GM21825 (cell line): ENCODE measurements around the gene PLXNA2.

Experiments
- ATAC-seq: cut with Tn5 transposase; IDR thresholded peaks from one replicate; pipeline ENCODE4 v1.9.1; 2021; ENCODE audit warnings: mild to moderate bottlenecking, moderate library complexity; ENCODE audit not compliant: unreplicated experiment

The PLXNA2 gene

DNA sequence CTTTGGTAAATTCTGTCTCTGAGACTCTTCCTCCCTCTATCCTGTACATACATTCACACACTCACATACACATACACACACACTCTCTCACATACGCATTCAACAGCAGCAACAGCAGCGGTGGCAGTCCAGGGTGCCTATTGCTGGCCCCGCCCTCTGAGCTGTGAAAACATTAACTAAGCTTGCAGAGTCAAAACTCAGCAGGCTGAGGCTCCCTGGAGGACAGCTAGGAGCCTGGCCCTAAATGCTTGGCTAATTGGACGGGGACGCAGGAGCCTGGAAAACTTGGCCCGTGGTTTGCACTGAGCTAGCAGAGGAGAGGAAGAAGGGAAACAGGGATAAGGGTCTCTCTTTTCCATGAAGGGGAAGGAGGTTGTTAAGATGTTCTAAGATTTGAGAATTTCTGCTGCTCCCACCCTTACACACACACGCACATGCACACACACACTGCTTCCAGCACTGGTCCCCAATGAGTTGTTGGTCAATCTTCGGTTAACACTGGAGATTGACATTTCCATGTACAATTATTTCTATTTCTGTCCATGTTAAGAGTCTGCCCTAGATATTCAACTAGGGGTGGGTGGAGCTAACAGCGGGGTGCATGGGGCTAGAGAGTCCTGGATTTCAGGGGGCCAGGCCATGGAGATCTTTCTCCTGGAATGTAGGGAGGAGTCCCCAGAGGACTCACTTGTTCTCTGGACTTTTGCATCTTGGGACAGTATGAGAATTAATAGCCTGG is 94.2 kb downstream of the PLXNA2 start:
- ATAC-seq: no peak

DNA sequence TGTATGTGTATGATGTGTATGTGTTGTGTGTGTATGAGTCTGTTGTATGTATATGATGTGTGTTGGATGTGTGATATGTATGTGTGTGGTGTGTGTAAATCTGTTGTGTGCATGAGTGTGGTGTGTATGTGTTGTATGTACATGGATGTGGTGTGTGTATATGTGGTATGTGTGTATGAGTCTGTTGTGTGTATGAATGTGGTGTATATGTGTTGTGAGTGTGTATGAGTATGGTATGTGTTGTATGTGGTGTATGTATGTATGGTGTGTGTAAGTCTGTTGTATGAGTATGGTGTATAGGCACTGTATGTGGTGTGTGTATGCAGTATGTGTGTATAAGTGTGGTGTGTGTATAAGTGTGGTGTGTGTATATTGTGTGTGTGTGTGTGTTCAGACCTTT is 95.0 kb downstream of the PLXNA2 start:
- ATAC-seq: no peak

DNA sequence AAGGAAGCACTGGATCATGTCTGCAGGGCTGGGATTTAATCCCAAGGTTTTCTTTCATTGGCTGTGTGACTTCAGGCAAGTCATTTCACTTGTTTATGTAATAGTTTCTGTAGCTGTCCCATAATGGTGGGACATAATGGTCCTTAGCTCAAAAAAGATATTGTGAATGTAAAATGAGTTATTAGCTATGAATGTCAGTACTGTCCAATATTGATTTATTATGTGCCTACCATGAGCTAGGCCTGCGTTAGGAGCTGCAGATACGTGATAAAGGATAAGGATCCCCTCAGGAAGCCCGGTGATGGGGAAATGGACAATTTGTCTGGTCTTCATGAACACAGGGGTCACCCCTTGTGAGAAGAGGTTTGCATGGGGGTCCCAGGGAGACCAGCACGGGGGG is 95.8 kb downstream of the PLXNA2 start:
- no peak for ATAC-seq

DNA sequence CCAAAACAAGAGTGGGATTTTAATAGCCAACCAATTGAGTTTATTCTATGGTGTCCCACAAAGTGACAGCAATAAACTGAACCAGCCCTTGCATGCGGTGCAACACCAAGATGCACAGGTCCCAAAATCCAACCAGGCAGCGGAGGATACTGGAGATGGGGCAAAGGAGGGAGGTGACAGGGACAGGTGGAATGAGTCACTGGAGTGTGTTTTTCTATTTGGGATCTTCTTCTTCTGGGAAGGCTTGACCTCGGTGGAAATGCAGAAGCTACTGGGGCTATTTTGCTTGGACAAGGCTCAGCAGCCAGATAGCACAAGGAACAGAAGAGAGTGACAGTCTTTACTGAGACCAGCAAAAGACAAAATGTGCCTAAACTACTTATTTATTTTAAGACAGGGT is 97.5 kb downstream of the PLXNA2 start:
- no peak for ATAC-seq

DNA sequence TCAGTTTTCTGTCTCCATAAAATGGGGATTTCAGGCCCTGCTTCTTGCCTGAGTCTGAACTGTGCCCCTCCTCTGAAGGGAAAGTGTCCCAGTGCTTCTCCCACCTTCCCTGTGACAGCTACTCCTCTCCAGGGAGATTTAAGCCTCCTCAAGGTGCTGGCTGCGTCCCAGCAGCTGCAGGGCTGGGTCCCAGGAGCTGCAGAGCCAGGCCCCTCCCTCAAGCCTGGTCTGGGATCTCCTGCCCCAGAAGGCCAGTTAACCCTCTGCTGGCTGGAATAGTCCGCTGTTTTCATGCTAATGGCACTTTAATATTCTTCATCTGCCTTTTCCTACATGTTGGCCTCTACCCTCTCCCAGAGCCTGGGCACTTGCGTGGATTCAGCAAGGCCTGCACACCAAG is 99.0 kb downstream of the PLXNA2 start:
- ATAC-seq: no peak

DNA sequence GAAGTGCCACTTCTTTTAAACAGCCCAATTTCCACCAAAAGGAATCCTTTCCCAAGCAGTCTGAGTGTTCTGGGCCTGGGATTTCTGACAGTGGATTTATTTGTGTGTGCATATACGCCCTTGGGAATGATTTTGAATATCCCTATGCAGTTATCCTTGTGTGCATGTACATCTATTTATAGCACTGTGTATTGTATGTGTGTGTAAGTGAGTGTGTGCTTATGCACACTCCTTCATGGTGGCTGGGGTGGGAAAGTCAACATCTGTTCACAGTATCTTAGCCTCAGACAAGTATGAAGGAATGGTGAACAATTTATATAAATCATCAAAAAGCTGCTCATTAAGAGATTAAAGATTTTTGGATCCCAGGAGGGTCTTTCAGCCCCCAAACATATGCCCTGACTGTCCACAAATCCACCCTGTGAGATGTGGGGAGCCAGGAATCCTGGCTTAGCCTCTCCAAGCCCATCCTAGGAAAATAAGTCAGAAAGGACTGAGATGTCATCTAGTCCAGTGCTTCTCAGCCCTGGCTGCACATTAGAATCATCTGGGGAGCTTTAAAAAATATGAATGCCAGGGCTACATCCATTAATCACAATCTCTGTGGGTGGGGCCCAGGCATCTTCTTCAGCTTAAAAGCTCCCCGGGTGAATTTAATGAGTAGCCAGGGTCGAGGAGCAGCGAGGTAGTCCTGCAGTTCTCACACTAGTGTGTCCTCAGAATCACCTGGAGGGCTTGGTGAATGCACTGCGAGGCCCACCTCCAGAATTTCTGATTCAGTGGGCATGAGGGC is 101.4 kb downstream of the PLXNA2 start:
- no peak for ATAC-seq

DNA sequence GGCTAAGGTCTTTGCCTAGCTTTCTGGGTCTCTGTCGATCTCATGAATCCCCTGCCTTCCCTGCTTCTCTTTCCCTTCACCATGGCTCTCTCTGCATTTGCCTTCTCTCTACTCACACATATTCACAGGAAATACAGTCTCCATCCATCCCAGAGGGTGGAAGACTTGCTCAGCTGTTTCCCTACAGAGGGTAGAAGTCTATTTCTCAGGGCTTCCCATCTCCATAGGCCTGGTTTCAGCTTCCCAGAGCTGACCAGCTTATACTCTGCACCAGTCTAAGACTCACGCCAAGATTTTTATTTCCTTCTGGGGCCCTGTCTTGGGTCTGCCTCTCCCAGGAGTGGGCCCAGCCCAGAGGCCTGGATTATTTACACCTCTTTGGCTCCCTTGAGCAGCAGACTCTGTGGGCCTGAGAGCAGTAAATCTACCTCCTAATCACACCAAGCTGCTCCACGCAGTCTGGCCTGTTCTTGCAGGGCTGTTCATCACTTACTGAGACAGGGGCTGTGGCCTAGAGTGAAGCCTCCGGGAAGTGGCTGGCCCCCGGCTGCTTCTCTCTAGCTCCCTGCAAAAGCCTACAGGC is 102.5 kb downstream of the PLXNA2 start:
- ATAC-seq: no peak

DNA sequence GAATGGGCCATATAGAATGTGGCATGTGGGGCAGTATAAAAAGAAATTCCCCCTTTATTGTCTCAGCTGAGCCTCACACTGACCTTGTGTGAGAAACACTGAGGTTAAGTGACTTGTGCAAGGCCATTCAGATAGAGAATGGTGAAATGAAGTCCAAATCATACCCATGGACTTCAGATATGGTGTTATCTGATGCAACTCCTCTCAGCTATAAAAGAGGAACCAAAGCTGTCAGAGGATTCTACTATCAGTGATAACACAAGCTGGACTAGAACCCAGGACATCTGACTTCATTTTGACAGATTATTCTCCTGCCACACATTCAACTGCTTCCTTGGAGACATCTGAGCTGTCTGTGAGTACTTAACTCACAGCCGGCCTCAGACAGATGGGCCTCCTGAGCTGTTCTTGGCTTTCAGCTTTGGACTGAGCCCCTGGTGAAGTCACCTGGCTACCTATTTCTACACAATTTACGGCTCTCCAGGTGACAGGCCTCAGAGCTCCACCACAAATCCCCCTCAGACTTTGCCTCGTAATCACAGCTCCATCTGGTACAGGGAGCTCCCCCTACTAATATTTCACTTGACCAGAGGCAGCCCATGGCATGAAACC is 104.6 kb downstream of the PLXNA2 start:
- no peak for ATAC-seq

DNA sequence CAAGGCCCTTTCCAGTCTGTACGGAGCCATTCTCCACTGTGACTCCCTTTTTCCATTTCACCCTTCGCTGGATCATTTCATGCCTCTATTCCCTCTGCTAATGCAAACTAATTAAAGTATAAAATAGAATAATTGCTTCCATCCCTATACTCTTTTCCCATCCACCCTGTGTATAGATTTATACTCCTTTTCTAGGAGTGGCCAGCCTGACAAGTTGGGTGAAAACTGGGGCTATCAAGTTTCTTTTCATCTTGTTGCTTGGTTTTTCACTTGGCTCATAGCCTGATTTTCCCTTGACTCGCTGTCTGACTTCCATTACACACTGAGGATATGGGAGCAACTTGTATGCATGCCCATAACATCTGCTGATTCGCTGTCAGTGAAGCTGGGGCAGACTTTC is 107.0 kb downstream of the PLXNA2 start:
- ATAC-seq: no peak

DNA sequence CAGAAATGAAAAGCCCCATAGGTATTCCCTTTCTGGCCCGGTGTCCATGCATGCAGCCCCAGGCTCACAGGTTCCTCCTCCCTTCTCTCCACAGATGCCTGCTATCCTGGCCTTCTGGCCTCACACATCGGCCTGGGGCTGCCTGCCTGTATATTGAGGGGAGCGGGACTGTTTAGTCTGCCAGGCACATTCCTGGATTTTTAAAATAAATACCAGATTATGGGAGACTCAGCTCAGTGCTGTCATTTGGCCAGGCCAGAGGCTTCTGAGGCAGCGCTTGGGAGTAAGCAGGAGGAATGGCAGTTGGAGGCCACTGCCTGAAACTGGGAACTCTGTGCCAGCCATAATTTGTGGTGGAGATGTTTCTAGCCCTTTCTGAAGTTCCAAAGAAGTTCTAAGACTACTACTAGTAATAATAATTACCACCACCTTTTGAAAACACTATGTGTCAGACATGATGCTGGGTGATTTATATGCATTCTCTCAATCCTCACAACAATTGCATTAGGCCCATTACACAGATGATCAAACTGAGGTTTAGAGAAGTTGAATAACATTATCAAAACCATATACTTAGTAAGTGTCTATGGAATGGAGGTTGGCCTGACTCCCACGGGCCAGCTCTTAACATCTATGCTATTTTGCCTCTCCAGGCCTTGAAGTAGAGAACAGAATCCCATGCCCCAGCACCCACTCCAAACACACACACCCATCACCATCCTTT is 107.6 kb downstream of the PLXNA2 start:
- no peak for ATAC-seq

DNA sequence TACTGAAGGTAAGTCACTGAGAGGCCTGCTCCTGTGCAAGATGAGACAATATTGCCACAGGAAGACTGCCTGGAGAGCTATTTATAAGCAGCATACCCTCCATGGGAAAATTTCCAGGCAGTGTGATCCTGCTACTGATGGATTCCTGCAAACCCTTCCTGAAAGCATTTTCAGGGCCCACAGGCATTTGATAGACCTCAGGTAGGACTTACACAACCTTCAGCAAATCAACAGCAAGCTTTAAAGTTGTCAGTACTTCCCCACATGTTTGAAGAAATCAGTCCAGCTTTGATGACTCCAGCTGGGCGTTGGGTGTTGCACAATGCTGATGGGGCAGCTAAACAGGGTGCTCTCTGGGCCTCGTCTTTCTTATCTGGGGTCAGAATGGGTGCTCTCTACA is 108.8 kb downstream of the PLXNA2 start:
- no peak for ATAC-seq

DNA sequence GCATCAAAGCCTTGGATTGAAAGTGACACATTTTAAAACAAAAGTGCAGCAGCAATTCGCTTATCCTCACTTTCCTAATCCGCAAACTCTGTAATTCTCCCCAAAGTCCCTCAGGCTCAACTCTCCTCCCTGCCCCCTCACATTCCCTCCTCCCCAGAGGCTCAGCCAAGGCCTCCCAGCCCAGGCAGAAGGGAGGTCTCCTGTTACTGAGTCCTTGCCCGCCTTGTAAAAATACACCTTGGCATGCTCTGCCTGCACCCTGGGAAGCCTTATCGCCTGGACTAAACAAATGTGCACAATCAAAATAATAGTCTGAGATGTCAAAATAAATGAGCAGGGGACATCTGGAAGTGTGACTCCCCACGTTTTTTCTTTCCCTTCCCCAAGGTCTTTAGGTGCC is 109.7 kb downstream of the PLXNA2 start:
- no peak for ATAC-seq

DNA sequence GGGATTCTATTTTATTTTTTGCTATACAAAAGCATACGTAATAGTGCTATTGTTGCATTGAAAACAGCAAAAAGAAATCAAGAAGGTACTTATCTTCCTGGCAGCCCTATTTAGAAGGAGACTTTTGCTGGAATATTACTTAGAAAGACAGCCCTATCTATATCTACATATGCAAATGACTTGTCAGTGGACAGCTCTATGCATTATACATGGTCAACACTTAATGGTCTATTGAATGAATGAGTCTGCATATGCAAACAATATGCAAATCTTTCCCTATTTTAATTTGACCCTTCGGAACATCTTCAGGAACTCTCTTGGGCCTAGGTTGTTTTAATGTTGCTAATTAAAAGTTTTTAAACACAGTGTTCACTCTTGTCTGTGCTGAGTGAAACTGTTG is 110.8 kb downstream of the PLXNA2 start:
- no peak for ATAC-seq

DNA sequence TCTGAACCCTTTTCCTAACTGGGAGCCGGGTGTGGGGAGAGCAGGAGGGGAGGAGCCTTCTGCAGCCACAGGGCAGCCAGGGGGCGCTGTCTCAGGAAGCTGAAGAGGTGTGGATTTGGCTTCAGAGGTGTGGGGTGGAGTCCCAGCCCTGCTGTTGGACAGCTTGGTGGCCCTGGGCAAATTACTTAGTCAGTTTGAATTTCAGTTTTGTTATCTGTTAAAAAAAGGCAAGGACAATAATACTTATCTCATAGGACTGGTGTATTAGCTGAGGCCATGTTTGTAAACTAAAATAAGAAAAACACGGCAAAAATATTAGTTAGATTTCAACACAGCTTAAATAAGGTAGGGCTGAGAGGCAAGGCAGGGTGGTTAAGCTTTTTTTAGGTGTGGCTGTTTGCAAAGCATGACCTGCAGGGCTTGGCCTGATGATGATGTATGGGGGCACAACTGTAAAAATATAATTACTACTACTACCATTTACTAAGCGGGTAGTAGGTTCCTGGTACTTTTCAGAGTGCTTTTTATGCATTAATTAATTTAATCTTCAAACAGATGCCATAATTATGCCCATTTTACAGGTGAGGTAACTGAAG is 111.8 kb downstream of the PLXNA2 start:
- peak; percentile 82 for ATAC-seq

DNA sequence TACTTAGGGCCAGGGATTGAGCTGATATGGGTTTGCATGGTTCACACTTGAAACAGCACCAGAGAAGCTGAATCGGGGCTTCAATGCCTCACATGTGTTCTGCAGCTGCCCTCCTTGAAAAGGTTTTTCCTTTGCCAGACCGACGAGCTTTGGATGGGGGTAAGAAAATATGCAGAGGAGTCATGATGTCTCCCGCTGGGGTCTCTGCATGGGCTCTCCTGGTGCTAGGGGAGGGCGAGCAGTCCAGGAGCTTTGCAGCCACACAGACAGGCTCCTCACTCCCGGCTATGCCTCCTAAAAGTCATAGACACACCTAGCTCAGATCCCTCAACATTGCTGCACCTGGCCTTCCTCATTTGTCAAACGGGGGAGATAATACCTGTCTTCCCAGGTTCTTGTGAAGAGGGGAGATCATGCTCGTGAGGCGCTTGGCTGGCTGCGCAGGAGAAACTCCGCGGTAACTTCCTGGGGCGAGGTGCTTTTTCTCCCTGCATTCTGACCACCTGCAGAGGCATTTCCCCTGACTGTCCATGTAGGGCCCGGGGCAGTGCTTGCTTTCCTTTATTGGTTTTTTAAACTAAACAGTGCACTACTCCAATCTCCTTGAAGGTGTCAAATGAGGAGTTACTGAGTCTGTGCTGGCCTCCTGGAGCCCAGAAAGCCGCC is 112.4 kb downstream of the PLXNA2 start:
- peak; percentile 24 for ATAC-seq

DNA sequence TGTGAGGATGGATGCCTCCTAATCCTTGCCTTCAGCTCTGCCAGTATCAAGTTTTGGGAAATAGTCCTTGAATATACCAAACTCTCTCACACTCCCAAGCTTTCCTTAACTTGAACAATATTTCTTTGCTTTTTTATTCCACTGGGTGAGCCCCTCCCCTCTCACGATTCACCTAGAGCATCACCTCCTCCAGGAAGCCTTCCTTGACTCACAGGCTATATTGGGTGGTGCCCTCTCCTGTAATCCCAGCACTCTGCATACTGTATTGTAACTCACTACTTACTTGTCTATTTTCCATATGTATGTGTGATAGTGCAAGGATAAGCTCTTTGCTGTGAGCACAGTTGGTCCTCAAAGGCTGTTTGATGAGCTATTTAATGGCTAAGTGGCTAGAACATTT is 114.7 kb downstream of the PLXNA2 start:
- no peak for ATAC-seq

DNA sequence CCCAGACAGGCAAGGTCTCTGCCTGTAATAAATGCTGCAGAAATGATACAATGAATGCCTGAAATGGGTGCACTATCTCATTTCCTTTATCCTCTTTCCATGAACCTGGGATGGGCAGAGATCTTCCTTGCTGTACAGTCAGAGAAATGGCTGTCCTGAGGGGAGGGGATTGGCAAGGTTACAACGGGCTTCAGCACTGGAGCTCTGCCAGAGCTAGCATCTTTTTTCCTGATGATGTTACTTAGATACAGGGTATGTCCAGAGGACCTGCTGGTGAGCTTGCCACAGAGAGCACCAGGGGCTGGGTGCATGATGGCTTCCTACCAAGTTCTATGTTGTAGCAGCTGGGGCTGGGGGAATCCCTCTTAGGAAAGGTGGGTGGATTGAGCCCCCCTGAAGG is 115.1 kb downstream of the PLXNA2 start:
- ATAC-seq: no peak

DNA sequence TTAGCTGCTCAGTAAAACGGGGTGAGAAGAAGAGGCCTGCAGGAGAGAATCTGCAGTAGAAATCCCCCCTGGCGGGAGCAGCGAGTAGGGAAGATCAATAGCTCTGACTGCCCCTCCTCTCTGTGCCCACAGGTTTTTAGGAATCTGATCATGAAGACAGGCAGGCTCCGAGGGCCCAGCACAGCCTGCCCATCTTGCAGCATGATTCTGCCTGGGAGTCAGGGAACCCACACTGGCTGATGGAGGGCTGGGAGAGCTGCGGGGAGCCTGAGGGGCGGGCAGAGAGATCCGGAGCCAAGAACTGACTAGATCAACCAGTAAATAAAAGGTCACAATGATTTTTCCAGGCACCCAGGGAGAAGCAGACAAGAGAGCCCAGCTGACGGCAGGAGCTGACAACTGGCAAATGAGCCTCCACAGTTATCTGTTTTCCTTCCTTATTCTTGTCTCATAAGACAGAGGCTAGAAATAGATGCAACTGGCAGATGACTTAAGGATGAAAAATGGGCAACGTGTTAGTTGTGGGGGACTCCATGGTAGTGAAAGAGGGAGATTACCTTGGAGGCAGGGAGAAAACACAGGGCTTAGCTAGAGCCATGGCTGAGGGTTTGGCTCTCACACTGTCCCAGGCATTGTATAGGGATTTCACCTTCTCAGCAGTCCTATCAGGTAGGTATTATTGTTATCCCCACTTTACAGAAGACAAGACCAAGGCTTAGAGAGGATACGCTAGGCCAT is 116.2 kb downstream of the PLXNA2 start:
- no peak for ATAC-seq

DNA sequence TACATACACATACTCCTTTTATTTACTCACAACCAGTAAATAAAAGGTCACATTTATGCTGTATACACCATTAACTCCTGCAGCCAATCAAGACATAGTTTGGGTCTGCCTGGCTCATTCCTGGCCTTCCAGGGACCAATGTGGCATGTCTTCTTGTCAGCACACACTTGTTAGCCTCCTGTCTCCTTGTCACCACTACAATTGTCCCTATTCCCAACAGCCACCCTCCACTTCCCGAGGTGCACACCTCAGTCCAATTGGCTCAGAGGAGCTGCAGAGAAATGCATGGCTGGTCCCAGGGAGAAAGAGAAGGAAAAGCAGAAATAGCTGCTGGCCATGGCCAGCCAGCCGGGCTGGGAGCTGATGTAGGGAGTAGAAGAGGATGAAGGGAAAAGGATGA is 116.9 kb downstream of the PLXNA2 start:
- no peak for ATAC-seq
